Measurements from ENCODE around the gene PPRC1.

PPRC1 gene

GRCh38 chr10:102141583-102142107 lies 8.8 kb downstream of the PPRC1 start:
- DNase-seq (ENCODE audit: low read depth in 2 of 3, low spot score in 1 of 3): no peak

- DNase-seq (ENCODE audit: low read depth in 2 of 3, low spot score in 1 of 3): no peak
Measured at GRCh38 chr10:102146971-102147428, 14.2 kb downstream of the PPRC1 start.

- DNase-seq (ENCODE audit: low read depth in 2 of 3, low spot score in 1 of 3): no peak
Measured at GRCh38 chr10:102147561-102147960, 14.7 kb downstream of the PPRC1 start.

GRCh38 chr10:102148275-102148674 lies 15.4 kb downstream of the PPRC1 start:
- no peak for DNase-seq (ENCODE audit: low read depth in 2 of 3, low spot score in 1 of 3)

- no peak for DNase-seq (ENCODE audit: low read depth in 2 of 3, low spot score in 1 of 3)
Measured at GRCh38 chr10:102150970-102151773, 18.3 kb downstream of the PPRC1 start.

GRCh38 chr10:102151774-102152544 lies 19.1 kb downstream of the PPRC1 start, which contains the start of gene NOLC1:
TSS of gene NOLC1 (plus strand) at chr10:102152389. CDS start at chr10:102152411, 22 bp downstream.
- peak; percentile 99 to 100 (median 100) for DNase-seq (ENCODE audit: low read depth in 2 of 3, low spot score in 1 of 3)

GRCh38 chr10:102152545-102152890 lies 19.7 kb downstream of the PPRC1 start:
- DNase-seq (ENCODE audit: low read depth in 2 of 3, low spot score in 1 of 3): peak; percentile 39 to 49 (median 41)

- DNase-seq (ENCODE audit: low read depth in 2 of 3, low spot score in 1 of 3): no peak
Measured at GRCh38 chr10:102153093-102153620, 20.3 kb downstream of the PPRC1 start.

- DNase-seq (ENCODE audit: low read depth in 2 of 3, low spot score in 1 of 3): no peak
Measured at GRCh38 chr10:102154466-102155116, 21.8 kb downstream of the PPRC1 start.

GRCh38 chr10:102157224-102157623 lies 24.4 kb downstream of the PPRC1 start:
- no peak for DNase-seq (ENCODE audit: low read depth in 2 of 3, low spot score in 1 of 3)

GRCh38 chr10:102159051-102159597 lies 26.3 kb downstream of the PPRC1 start:
- DNase-seq (ENCODE audit: low read depth in 2 of 3, low spot score in 1 of 3): no peak

GRCh38 chr10:102159831-102160230 lies 27.0 kb downstream of the PPRC1 start:
- DNase-seq (ENCODE audit: low read depth in 2 of 3, low spot score in 1 of 3): no peak

- DNase-seq (ENCODE audit: low read depth in 2 of 3, low spot score in 1 of 3): no peak
Measured at GRCh38 chr10:102163342-102163989, 30.6 kb downstream of the PPRC1 start.

- no peak for DNase-seq (ENCODE audit: low read depth in 2 of 3, low spot score in 1 of 3)
Measured at GRCh38 chr10:102167861-102168260, 35.0 kb downstream of the PPRC1 start.

GRCh38 chr10:102170602-102171001 lies 37.8 kb downstream of the PPRC1 start:
- DNase-seq (ENCODE audit: low read depth in 2 of 3, low spot score in 1 of 3): no peak

GRCh38 chr10:102172288-102172687 lies 39.4 kb downstream of the PPRC1 start:
- DNase-seq (ENCODE audit: low read depth in 2 of 3, low spot score in 1 of 3): no peak

GRCh38 chr10:102175415-102175814 lies 42.6 kb downstream of the PPRC1 start:
- no peak for DNase-seq (ENCODE audit: low read depth in 2 of 3, low spot score in 1 of 3)

GRCh38 chr10:102184606-102185005 lies 51.8 kb downstream of the PPRC1 start:
- no peak for DNase-seq (ENCODE audit: low read depth in 2 of 3, low spot score in 1 of 3)

- no peak for DNase-seq (ENCODE audit: low read depth in 2 of 3, low spot score in 1 of 3)
Measured at GRCh38 chr10:102185272-102185671, 52.4 kb downstream of the PPRC1 start.

- DNase-seq (ENCODE audit: low read depth in 2 of 3, low spot score in 1 of 3): no peak
Measured at GRCh38 chr10:102185811-102186527, 53.1 kb downstream of the PPRC1 start.

Data from stimulated activated CD4-positive, alpha-beta T cell treated with anti-CD3 and anti-CD28 coated beads, Interleukin-12 subunit alpha, Interleukin-12 subunit beta, amount 100 ng/mL, for 48 hours (primary cell).